Cardiac fibroblast (primary cell): ENCODE measurements around the gene PRDX3.

Experiments
- DNase-seq, 2 donors: peaks; one replicate each; pipeline versions ENCODE4 v3.0.0 to v3.0.0-alpha.2; 2010; ENCODE audit warnings: low read depth in 2 of 2
- H3K4me3 ChIP-seq, 2 donors: replicated peaks in 1 of 2; 1 replicate in 1 of 2; 2 replicates in 1 of 2; pipeline ENCODE4 v1.5.1; 2011; ENCODE audit warnings: low read depth in 2 of 2, low read length in 2 of 2, mild to moderate bottlenecking in 2 of 2, moderate library complexity in 1 of 2
- TF ChIP-seq, protein P1 (sequence below): IDR thresholded peaks from one replicate; pipeline ENCODE4 v1.5.1; 2011; ENCODE audit warnings: low read depth, mild to moderate bottlenecking, low read length, inconsistent platforms

The PRDX3 gene

DNA sequence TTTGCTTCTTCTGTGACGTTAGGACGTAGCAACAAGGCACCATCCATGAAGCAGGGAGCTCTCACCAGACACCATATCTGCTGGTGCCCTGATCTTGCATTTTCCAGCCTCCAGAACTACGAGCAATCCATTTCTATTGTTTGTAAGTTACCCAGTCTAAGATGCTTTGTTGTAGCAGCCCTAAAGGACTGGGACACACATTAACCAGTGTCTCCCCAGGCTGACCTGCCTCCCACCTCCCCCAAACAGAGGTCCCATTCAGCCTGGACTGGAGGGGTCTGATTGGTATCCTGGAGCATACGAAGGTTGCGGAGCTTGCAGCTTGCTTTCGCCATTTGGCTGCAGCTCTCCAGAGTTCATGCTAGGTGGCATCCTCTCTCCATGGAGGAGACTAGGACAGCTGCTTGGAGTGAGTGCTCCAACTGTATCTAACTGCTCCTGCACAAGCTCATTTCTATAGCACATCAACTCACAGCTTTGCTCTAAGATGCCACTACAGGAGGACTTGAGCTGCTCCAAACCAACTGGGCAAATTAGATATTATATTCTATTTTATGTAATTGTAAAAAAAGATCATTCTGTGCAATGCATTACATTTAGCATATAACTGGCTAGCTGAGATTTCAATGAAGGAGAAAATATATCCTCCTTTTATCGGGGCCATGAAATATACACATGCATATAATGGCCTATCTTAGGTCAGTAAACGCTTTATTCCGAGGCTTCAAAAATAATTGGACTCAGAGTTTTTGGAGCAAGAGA, 20.8 kb upstream of the PRDX3 start:
- TF ChIP-seq, protein P1, sequence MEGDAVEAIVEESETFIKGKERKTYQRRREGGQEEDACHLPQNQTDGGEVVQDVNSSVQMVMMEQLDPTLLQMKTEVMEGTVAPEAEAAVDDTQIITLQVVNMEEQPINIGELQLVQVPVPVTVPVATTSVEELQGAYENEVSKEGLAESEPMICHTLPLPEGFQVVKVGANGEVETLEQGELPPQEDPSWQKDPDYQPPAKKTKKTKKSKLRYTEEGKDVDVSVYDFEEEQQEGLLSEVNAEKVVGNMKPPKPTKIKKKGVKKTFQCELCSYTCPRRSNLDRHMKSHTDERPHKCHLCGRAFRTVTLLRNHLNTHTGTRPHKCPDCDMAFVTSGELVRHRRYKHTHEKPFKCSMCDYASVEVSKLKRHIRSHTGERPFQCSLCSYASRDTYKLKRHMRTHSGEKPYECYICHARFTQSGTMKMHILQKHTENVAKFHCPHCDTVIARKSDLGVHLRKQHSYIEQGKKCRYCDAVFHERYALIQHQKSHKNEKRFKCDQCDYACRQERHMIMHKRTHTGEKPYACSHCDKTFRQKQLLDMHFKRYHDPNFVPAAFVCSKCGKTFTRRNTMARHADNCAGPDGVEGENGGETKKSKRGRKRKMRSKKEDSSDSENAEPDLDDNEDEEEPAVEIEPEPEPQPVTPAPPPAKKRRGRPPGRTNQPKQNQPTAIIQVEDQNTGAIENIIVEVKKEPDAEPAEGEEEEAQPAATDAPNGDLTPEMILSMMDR: peak; percentile 86
- DNase-seq: peak; percentile 90 to 93

DNA sequence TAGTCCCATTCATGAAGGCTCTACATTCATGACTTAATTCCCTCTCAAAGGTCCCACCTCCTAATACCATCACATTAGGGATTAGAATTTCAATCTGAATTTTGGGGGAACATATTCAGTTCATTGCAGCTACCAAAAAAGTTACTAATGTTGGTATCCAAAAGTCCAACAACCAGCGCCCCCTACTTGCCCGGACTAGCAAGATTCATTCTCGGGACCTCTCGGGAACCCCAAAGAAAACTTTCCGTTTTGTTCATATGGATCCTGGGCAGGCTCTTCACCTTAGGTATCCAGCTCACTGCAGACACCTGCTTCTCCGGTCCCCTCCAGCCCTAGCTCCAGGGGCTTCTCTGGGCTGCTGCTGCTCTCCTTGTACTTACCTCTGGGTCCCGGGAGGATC, 19.8 kb upstream of the PRDX3 start:
- H3K4me3 ChIP-seq: no peak overlapping the region
- TF ChIP-seq, protein P1: peak; percentile 48
- peak; percentile 36 to 39 for DNase-seq

More for the DNA sequence above, 20.8 kb upstream of the PRDX3 start:
- H3K4me3 ChIP-seq: no peak overlapping the region

DNA sequence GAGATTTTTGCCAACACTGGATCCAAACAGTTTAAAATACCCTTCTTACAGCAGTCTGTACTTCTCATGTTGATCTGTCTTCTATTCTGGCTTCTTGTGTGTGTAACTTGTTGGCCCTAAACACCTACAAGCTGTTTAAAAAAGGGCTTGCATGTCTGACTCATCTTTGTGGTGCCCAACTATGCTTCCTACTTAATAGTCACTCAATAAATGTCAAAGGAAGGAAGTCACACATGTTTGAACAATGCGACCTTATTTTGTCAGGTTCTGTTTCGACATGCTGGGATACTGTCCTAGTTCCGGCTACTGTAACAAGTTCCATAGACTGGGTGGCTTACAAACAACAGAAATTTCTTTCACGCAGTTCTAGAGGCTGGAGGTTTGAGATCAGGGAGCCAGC, 19.3 kb upstream of the PRDX3 start:
- TF ChIP-seq, protein P1: no peak
- peak; percentile 39 to 71 for DNase-seq
- H3K4me3 ChIP-seq: no peak overlapping the region

DNA sequence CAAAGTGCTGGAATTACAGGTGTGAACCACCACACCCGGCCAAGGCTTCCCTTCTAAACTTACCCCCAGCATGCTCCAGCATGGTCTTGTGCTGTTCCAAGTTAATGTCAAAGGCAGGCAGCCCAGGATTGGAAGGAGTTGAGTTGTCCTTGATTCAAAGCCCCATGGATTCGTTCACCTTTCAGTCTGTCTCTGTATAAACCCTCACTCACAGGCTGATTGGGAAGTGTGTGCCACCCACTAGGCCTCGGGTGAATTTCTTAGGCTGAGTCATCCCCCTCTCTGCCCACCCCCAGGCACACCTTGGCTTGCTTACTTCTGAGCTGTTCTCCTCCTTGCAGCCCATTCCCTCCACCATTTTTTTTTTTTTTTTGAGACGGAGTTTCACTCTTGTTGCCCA, 13.3 kb upstream of the PRDX3 start:
- no peak overlapping the region for H3K4me3 ChIP-seq
- TF ChIP-seq, protein P1: no peak
- no peak for DNase-seq

DNA sequence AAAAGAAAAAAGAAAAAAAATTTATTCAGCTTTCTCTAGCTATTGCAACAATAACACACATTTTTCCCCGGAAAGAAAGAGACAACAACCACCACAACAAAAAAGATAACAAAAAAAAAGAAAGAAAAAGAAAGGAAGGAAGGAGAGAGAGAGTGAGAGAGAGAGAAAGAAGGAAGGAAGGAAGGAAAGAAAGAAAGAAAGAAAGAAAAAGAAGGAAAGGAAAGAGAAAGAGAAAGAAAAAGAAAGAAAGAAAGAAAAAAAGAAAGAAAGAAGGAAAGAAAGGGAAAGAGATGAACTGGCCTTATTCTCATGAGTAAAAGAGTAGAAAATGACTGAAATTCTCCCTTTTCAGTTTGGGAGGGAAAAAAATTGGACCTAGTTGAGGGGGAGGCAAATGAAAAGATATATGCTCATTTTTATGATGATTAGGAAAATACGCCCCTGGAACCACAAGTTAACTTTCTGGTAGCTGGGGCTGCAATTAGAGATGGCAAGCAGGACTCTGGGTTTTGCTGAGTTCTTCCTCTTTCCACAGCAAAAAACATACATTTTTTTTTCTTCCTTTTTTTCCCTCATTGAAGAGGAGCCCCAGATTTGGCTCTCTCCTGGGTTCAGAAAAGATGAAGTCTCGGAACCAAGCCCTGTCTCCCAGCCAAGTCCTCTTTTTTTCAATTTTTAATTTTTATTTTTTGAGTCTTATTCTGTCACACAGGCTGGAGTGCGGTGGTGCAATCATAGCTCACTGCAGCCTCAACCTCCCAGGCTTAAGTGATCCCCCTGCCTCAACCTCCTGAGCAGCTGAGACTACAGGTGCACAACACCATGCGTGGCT, 12.6 kb upstream of the PRDX3 start:
- no peak overlapping the region for H3K4me3 ChIP-seq
- no peak for DNase-seq
- TF ChIP-seq, protein P1: no peak

DNA sequence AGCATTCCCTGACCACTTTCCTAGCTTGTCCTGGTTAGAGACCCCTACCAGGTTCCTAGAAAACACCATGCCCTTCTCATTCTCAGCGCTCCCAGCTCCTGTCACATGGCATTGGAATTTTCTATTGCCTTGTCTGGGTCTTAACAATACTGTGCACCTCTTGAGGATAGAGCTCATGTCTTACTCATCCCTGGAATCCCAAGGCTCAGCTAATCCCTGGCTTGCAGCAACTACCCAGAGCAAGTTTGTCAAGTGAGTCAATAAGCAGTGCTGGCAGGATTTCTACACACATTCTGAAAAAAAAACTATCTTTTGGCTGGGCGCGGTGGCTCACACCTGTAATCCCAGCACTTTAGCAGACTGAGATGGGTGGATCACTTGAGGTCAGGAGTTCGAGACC, 11.7 kb upstream of the PRDX3 start:
- DNase-seq: peak; percentile 90 to 98
- TF ChIP-seq, protein P1: no peak
- no peak overlapping the region for H3K4me3 ChIP-seq
